Stimulated activated CD8-positive, alpha-beta memory T cell treated with anti-CD3 and anti-CD28 coated beads, Interleukin-12 subunit alpha, Interleukin-12 subunit beta, amount 100 ng/mL, for 4 hours (primary cell): ENCODE data around the gene SCARB1.

Source experiments
- DNase-seq: peaks from one replicate; pipeline ENCODE4 v3.0.0-alpha.2; 2020; ENCODE audit warnings: low read depth

Gene SCARB1

DNA sequence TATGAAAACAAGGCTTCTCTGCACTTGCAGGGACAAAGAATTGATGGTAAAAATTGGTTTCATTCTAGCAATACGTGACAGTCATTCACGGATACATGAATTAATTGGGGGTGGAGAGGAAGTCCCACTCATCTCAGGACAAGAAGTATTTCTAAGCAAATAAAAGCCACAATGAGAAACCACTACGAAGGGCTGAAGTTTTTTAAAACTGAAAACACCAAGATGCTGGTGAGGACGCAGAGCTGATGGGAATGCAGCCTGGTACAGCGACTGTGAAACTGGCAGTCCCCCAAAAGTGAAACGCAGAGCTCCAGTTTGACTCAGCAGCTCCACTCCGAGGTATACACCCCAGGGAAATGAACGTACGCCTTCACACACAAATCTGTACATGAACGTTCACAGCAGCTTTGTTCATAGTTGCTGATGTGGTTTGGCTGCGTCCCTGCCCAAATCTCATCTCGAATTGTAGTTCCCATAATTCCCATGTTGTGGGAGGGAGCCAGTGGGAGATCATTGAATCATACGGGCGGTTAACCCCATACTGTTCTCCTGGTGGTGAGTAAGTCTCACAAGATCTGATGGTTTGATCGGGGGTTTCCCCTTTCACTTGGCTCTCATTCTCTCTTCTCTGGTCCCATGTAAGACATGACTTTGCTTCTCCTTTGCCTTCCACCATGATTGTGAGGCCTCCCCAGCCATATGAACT, 89.0 kb downstream of the SCARB1 start:
- peak; percentile 27 for DNase-seq

DNA sequence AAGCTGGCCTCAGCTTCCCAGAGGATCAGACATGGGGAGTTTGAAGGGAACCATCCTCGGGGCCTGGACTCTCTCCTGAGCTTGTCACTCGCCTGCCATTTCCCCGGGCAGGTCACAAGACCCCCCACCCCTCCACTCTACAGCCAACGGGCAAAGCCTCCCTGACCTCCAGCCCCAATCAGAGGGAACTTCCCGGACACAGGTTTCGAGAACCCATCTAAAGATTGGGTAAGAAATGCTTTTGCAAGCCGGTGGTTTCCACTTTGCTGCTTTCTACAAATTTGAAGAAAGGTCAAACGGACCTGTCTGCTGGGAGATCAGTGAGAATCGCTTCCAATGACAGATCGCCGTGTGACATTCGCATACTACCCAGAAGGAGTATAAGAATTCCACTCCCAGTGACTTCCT, 89.6 kb downstream of the SCARB1 start:
- DNase-seq: no peak

DNA sequence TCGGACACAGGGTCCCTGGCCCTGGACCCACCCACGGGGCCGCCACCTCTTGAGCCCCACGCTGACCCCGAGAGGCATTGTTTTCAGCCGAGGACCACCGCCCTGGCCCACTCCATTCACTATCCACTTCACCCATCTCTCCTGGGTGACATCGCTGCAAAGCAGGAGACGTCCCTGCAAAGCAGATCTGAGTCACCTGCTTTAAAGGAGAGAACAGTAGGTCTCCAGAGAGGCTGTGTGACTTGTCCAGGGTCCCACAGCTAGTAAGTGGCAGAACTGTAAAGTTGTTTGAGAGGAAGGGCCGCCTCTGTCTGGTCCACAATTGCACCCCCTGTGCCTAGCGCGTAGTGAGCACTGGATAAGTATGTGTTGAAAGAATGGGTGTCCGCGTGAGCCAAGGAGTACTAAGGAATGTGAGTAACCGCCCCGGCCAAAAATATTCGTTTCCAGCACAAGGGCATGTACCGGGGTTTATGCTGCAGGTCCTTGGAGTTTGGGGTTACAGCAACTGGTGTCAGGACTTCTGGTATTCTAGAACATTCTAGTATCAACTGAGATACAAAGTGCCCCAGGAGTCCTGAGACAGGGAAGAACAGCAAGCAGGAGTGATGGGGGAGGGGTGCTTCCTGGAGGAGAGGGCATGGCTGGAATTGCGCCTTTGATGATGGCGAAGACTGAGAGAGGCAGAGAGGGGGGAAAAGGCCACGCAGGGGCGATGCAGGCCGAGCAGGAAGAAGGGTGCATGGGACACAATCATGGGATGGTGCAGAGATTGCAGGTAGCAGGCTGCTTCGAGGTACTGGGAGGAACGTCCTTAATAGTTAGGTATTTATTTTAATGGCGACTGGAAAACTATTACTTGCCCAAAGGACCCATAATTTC, 91.1 kb downstream of the SCARB1 start:
- DNase-seq: no peak

DNA sequence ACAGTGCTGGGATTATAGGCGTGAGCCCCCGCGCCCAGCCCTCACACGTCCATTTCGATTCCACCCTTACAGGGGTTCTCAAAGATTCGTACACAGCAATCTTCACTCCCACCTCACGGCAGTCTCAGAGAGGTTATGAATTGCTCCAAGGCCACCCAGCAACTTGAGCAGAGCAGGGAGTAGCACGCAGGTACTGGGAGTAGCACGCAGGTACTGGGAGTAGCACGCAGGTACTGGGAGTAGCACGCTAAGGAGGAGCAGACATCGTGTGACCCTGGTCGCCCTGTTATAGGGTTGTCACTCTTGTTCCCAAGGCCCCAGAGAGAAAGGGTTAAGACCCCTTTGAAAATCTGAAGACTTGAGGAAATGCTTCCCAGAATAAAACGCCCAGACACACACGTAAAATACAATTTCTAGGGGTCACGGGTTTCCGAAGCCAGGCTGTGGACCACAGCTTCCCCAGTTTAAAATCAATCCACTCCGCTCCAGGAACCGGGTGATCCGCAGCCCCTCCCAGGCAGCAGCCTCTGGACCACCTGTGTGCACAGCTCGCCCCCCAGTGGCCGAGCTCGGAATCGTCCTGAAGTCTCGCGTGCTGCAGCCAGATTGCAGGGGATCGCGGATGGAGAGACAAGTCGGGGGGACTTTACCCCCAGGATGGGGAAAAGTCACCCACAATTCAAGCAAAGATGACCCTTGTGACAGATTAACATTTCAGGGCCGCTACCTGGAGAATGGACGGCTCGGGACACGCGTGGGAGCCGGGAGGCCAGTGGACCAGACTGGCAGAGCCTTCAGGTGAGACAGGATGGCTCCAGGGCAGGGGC, 92.0 kb downstream of the SCARB1 start:
- DNase-seq: peak; percentile 59

DNA sequence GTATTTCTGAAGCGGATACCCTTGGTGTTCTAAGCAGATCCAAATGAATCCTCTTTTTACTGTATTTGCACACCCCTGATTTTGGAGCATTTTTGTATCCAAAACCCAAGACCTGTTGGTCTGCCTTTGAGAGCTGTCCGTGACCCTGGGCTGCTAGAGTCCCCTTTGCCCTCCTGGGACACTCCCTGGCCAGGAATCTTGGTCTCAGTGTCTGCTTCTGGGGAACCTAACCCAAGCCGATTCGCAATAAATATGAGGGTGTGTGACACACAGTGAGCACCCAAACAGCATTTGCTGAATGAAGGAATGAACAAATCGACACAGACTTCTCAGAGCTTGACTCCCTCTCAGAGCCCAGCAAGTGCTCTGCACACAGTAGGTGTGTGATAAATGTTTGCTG, 92.9 kb downstream of the SCARB1 start:
- no peak for DNase-seq

DNA sequence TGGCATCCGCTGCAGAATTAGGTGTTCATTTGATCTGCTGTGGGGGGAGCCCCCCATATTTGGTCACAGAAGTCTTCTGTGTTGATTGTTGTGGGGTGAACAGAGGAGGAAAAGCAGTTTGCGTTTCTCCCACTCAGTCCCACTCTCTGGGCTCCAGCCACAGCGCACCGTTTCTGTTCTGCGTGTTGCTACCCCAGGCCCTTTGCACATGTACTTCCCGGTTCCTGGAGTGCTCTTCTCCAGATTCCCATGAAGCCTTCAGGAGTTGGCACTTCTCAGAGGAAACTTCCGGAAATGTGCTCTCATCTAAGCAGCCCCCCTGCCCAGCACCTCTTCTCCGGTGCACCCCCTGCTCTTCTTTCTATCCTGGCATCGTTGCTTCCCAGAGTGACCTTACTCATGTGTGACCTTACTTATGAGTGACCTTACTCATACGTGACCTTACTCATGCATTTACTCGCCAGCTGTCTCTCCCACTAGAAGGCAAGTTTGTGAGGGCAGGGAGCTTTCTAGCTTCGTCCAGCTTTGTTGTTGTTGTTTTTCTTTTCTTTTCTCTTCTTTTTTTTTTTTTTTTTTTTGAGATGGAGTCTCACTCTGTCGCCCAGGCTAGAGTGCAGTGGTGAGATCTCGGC, 93.7 kb downstream of the SCARB1 start:
- no peak for DNase-seq

DNA sequence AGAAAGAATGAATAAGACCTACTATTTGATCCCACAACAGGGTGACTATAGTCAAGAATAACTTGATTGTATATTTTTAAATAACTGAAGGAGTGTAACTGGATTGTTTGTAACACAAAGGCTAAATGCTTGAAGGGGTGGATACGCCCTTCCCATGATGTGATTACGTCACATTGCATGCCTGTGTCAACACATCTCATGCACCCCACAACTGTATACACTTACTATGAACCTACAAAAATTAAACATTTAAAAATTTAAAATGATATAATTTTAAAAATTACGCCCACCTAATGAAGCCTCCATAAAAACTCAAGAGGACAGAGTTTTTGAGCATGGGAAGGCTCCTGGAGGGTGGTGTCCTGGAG, 94.5 kb downstream of the SCARB1 start:
- DNase-seq: no peak

DNA sequence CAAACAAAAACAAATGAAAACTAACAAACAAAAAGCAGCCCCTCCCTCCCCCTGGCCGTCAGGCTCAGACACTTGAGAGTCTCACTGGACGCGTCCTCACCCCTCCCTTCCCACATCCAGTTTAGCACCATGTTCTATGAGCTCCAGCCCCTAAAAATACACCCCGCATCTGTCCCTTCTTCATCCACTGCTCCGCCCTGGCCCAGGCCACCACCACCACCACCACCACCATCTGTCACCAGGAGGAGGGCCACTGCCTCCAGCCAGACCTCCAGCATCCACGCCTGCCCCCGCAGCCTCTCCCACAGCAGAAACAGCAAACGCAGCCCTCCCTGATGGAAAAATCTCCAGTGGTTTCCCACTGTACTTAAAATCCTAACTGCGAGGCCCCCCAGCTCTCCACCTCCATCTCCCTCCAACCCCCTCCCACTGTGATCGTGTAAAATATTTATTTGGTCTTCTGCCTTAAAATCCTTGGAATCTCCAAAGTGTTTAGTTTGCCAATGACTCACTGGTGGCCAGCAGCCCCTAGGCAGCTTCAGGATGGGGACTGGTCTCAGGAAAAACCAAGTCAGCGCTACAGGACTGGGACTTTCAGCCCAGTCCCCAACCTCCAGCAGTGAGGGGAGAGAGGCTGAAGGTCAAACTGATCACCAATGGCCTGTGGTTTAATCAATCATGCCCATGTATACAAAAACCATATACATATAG, 95.1 kb downstream of the SCARB1 start:
- no peak for DNase-seq

DNA sequence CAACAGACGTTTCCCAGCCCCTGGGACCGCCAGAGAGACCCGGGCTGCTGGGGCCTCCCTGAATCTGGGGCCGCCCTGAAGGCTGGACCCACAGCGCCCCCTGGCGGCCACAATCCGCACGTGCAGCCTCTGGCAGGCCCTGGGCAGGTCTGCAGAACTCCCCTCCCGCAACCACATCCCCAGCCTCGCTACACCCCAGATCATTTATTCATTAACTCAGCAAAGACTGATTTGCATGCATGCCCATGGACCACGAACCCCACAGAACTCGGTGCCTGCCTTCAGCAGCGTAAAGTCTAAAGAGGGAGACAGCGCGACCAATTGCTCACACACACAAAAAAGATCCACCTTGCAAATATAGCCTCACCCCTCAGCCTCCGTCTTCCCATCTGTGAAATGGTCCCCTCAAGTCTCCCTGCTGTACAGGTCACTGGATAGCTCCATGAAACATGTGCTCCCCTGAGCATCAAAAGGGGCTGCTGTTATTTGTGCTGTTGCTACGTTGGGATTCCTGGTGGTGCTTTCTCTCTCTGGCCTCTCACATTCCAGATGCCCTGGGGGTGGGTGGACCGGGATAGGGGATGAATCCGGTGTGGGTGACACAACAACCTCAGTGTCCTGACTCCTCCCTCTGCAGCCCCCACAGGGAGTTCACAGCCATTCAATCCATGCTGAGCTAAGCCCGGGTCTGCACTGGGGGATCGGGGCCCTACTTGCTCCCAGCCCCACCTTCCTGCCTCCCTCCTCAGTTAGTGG, 96.4 kb downstream of the SCARB1 start:
- peak; percentile 69 for DNase-seq

DNA sequence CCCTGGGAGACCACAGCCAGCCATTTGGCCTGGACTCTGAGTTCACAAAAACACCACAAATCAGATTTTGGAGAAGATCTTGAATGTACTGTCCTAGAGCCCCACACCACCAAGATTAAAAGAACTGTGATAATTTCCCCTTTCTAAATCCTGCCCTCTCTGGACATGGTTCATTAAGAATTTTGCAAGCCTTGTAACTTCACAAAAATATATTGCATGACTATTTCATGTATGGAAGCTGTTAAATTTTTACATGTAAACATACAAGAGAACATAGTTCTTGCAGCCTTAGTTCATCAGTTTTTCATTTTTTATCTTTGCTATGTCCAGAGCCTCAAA, 97.0 kb downstream of the SCARB1 start:
- DNase-seq: no peak

DNA sequence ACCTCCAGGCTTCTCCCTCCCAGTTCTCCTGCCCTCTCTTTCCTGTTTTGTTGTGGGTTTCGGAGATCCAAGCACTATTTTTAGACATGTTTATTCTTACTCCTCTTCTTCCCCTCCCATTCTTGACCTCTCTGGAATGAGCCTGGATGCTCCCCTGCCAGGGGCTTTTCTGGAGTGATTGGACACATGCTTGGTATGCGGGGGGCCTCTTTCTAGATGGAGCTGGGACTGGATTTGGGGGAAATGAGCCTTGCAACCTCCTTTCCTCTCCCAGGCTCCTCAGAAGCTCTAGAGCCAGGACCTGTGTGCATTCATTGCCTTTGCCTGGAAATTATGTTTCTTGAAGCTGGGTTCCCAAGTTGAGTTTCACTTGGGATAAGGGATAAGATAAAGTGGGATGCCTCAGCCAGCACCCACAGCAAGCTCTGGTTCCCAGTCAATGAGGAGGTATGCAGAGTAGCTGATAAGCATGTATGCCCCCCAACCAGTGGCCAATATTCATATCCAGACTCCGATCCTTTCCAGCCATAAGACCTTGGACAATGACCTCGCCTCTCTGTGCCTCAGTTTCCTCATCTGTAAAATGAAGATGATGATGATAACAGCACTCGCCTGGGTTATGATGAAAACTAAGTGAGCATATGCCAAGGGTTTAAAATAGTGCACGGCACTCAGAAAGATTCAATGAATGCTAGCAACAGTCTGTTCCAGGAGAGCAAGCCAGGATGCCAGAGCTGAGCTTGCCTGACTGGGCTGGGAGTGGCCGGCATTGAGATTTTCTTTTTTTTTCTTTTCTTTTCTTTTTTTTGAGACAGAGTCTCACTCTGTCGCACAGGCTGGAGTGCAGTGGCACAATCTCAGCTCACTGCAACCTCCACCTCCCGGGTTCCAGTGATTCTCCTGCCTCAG, 97.8 kb downstream of the SCARB1 start:
- DNase-seq: no peak

DNA sequence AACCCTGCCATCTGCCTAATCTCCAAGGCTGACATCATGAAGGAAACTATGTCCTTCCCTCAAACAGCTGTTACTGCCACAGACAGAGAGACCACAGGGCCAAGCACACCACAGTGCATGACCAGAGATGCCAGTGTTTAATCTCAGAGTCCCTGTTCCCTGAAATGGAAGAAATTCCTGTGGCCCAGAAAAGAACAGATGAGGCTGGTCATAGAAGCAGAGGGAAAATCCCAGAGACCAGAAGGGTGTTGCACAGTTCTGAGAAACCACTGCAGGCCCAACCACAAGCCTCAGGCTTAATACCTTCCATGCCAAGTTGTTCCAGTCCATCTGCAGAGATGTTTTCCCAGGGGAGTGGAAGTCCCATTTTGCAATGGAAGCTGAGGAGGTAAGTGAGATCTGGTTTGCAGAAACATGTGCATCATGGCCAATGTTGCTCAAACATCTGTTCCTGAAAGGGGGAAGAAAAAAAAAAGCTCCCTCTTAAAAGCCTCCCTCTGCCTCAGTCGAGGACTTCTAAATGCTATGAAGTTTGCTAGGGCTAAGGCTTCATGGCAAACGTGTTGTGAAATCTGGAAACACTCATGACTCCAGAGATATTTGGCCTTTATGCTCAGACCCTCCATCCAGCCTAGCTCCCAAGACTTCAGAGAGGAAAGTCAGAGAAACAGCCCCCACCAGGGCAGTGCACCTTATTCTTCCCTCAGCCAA, 98.6 kb downstream of the SCARB1 start:
- no peak for DNase-seq

DNA sequence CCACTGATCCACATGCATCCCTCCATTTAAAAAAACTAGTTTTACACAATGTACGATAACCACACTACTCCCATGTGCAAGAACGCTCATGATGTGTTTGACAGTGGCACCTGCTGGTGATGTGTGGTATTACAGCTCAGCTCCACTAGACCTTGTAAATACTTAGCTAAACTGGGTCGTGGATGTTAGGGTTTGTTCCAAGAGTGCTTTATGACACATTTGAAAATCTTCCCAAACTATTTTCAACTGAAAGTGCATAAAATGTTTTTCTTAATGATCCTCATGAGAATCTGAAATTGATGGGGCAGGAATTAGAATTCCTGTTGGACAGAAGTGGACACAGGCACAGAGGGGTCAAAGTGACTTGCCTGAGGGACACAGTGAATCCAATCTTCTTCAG, 99.2 kb downstream of the SCARB1 start:
- no peak for DNase-seq

DNA sequence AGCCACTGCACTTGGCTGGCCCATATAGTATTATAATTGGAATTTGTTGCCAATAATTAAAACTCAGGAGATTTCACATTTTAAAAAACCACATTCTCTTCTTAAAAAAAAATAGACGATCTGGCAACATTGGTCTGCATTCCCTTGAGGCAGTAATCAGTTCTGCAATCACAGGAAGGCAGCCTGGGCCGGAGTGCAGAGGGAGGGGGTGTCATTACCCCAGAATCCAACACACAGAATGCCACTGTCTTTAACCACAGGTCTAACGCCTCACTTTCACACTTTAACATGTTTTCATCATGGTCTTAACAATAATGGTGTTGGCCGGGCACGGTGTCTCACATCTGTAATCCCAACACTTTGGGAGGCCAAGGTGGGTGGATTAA, 100.1 kb downstream of the SCARB1 start:
- no peak for DNase-seq

DNA sequence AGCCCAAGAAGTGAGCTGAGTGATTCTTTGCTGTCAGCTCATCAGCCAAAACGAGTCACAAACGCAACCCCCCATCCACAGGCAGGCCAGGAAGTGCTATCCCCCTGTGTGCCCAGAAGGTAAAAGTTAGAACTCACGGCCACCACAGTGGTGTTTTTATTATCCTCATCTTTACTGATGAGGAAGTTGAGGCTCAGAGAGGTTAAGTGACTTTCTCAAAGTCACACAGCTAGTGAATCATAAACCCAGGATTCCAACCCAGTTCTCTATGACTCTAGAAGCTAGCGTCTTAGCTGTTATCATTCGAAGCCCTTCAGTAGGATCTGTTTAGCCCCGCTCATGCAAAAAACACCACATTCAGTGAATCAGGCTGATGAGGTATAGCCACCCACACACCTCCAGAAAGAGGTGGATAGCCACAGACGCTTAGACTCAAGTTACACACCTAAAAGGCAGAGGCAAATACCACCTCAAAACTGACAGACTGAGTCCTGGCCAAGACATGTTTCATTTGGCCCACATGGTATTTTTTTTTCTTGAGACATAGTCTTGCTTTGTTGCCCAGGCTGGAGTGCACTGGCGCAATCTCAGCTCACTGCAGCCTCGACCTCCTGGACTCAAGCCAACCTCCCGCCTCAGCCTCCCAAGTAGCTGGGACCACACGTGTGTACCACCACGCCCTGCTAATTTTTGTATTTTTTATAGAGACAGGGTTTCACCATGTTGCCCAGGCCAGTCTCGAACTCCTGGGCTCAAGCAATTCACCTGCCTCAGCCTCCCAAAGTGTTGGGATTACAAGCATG, 100.7 kb downstream of the SCARB1 start:
- DNase-seq: no peak

DNA sequence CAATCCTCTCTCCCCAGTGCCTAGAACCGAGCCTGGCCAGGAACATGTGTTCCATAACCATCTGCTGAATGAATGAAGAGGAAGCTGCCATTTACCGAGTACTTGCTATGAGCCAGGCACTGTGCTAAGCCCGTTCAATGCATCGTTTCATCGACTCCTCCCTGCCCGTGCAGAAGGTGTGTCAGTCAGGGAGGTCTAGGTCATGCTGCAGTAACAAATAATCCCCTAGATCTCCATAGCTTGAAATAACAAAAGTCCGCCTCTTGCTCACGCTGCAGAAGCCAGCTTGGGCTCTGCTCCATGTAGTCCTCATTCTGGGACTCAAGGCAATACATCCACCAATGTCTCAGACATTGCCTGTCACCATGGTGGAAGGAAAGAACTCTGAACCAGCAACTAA, 101.3 kb downstream of the SCARB1 start:
- DNase-seq: no peak

DNA sequence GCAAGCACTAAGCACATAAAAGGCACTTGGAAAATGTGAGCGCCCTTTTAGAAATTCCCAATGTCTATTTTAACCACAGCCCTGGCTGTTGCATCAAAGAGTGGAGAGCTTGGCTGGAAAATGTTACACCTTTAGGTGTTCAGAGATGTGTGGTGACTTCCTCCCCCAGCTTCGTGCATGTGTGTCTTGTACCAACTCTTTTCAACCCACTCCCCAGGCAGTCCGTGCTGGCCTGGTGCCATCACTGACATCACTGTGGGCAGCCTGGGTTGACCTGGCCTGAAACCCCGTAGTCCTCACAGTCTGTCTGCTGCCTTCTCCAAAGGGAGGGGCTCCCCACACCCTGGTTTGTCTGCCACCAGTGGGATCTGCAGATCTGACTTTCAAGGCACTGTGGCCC, 101.8 kb downstream of the SCARB1 start:
- DNase-seq: no peak

DNA sequence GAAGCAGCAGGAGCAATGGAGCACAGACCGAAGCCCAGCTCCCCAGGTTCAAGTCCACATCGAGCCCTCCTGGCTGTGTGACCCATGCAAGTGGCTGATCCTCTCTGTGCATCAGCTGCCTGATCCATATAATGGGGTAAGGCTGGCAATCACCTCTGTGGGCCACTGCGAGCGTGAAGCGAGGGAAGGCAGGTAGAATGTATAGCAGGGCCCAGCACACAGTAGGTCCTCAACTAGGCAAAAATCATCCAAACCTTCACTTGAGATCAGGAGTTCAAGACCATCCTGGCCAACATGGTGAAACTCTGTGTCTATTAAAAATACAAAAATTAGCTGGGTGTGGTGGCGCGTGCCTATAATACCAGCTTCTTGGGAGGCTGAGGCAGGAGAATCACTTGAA, 102.6 kb downstream of the SCARB1 start:
- no peak for DNase-seq
